Fibroblast of upper back skin (primary cell): ENCODE data around the gene PARD6G.
A peak's percentile ranks its signal among the peaks of the same experiment; 100 is the strongest.

ENCODE experiments used
- DNase-seq: peaks from one replicate; pipeline ENCODE4 v3.0.0-alpha.2; 2013

Gene PARD6G

GRCh38 chr18:80137137-80137536, 110.2 kb downstream of the PARD6G start:
- no peak for DNase-seq

DNA sequence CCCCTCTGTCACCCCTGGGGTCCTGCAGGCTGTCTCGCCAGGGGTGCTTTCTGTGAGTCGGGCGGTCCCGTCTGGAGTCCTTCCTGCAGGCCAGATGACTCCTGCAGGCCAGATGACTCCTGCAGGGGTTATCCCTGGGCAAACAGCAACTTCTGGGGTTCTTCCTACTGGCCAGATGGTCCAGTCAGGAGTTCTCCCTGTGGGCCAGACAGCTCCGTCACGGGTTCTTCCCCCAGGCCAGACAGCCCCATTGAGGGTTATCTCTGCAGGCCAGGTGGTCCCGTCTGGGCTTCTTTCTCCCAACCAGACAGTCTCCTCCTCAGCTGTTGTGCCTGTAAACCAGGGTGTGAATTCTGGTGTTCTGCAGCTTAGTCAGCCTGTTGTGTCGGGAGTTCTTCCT, 110.6 kb downstream of the PARD6G start:
- DNase-seq = no peak

DNA sequence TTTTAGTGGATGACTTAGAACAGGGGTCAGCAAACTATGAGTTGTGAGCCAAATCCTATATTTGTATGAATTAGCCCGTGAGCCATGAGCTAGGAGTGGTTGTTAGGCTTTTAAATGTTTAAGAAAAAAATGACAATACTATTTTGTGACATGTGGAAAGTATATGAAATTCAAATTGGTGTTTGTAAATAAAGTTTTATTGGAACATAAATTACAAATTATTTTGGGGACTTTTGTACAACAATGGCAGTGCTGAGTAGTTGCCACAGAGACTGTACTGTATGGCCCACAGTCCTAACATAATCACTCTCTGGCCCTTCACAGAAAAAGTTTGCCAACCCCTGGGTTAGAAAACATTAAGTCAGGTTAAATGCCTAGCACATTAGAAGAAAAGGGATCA, 112.2 kb downstream of the PARD6G start:
- no peak for DNase-seq

DNA sequence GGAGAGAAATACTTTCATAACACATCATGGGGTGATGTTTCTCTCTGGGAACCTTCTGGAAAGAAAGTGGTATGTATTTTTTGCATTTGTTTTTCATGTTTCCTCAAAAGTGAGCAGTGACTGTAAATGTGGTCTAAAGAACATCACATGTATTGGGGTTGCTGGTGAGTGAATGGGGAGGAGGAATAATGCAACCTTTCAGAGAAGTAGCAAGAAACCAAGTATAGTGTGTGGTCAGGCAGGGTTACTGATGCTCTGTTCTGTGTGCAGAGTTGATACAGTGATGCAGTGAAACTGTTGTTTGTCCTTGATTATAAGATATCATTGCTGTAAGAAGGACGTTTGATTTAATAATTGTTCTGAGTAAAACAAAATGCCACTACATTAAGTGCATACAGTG, 114.2 kb downstream of the PARD6G start:
- no peak for DNase-seq

DNA sequence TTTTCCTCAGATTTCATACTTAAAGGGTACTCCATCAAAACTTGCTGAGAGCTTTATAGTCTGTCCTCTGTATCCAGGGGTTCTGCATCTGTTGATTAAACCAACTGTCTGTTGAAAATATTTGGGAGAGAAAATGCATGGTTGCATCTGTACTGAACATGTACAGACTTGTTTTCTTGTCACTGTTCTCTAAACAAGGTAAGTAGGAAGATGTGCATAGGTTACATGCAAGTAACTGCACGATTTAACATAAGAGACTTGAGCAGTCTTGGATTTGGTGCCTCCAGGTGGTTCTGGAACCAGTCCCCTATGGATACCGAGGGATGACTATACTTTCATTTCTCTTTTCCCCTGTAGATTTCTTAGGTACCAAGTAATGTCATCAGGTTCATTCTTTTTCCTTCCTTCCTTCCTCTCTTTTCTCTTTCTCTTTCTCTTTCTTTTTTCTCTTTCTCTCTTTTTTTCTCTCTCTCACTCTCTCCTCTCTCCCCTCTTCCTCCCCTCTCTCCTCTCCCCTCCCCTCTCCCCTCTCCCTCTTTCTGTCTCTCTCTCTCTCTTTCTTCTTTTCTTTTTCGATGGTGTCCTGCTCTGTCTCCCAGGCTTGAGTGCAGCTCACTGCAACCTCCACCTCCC, 115.0 kb downstream of the PARD6G start:
- no peak for DNase-seq

- DNase-seq = no peak
These were observed 116.8 kb downstream of the PARD6G start for GRCh38 chr18:80130555-80130954.

DNA sequence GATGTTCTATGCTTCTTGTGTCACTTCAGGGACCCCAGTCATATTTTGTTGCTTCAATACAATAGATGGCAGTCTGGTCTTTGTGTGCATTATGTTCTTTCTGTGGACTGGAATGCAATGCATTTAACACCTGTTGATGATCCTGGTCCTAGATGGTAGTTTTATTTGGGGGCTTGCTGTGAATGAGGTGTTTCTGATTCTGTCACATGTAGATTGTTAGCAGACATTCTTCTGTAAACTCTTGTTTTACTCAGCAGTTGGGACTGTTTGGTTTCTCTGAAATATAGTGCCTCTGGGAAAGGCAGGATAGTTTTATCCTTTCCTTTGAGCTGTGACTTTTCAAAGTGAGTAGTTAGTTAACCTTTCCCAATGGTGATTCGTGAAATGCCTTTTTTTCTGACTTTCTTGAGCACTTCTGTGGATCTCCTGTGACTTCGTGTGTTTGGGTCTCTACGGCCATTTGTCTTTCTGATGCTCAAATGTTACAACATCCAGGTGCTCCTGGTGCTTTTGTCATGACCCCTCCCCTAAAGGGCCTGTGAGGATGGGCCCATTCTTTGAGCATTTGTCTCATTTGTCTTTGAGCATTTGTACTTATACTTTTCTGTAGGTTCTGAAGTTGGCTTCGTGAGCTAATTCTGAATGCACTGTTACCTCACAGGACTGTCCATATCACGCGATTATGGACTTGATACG, 117.5 kb downstream of the PARD6G start:
- DNase-seq = no peak

DNA sequence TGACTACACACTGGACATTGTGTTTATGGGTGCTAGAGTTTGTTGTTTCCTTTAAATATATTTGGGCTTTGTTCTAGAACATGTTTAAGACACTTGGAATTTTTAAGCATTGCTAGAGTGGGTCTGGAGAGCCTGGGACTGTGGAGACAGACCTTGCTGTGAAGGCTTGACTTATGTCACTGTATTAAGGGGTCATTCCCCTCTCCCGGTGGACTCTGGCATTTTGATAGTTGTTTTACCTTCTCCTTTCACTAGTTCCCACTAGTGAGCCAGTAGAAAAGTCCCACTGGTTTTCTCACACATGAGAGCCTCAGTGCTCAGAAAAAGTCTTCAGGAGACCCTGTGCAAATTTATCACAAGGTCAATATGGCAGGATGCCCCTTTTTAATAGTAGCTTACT, 119.7 kb downstream of the PARD6G start:
- no peak for DNase-seq

DNA sequence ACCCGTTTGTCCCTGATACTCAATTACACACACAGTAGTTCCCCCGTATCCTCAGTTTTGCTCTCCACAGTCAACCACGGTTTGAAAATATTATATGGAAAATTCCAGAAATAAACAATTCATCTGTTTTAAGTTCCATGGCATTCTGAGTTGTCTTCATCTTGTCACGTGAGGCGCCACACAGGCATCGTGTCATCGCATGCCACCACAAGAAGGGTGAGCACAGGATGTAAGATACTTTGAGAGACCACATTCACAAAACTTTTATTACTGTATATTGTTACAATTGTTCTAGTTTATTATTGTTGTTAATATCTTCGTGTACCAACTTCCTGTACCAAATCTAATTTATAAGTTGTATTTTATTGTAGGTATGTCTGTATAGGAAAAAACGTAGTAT, 120.5 kb downstream of the PARD6G start:
- no peak for DNase-seq

DNA sequence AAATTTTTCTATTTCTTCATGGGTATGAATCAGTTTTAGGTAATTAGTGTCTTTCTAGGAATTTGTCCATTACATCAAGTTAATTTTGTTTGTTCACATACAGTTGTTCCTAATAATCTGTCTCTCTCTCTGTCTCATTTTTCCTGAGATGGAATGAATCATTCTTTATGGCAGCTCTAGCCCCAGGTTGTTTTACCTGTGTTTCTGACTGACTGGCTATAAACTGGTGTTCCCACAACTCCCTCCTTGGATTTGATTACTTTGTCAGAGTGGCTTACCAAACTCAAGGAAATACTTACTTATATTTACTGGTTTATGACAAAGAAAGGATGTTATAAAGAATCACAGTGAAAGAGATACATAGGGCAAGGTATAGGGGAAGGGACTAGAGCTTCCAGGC, 123.2 kb downstream of the PARD6G start:
- DNase-seq = no peak

- DNase-seq = no peak
These were observed 126.4 kb downstream of the PARD6G start for GRCh38 chr18:80120932-80121331.

DNA sequence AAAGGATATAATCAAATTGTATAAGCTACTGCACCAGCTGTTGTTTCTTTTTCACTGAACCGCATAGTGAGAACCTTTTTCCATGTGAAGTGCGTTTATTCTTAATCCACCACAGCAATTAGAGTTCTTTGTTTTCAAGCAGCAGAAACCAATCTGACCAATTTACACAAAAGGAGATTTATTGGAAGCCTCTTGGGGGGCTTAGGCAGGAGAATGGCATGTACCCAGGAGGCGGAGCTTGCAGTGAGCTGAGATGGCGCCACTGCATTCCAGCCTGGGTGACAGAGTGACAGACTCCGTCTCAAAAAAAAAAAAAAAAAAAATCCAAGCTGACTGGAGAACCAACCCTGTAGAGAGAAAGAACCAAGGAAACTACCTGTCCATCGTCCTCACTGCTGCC, 128.2 kb downstream of the PARD6G start:
- no peak for DNase-seq

DNA sequence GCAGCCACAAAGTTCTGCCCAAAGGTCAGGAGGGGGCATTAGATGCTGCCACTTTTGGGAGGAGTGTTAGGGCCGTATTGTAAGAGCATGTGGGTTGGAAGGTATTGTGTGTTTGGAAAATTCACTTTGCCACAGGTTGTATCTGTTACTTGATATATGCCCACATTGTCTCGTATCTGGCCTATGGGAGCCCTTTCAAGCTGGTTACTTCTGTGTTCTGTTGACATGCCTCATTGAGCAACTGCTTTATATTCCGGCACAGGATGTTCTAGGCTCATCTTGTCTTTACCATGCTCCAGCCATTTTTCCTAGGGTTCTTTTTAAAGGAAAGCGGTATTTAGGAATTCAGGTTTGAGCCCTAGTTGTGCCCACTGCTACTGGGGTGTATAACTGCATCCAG, 132.3 kb downstream of the PARD6G start:
- DNase-seq = no peak

GRCh38 chr18:80112624-80113248, 134.6 kb downstream of the PARD6G start:
- no peak for DNase-seq

DNA sequence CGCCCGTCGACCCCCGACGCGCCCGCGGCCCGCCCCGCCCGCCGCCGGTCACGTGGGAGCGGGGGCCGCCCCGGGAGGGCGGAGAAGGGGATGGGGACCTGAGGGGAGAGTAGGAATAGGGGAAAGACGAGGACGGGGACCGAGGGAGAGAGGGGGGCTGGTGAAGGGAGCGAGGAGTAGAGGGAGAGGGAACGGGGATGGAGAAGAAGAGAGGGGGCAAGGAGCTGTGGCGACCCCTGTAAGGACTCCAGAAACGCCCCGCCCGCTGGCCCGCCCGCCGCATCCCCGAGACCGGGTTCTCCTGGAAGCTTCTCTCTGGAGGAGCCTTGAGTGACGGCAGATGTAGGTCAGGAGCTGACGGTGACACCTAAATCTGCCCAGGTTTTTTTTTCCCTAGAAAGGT, 137.6 kb downstream of the PARD6G start:
- peak; percentile 25 for DNase-seq

DNA sequence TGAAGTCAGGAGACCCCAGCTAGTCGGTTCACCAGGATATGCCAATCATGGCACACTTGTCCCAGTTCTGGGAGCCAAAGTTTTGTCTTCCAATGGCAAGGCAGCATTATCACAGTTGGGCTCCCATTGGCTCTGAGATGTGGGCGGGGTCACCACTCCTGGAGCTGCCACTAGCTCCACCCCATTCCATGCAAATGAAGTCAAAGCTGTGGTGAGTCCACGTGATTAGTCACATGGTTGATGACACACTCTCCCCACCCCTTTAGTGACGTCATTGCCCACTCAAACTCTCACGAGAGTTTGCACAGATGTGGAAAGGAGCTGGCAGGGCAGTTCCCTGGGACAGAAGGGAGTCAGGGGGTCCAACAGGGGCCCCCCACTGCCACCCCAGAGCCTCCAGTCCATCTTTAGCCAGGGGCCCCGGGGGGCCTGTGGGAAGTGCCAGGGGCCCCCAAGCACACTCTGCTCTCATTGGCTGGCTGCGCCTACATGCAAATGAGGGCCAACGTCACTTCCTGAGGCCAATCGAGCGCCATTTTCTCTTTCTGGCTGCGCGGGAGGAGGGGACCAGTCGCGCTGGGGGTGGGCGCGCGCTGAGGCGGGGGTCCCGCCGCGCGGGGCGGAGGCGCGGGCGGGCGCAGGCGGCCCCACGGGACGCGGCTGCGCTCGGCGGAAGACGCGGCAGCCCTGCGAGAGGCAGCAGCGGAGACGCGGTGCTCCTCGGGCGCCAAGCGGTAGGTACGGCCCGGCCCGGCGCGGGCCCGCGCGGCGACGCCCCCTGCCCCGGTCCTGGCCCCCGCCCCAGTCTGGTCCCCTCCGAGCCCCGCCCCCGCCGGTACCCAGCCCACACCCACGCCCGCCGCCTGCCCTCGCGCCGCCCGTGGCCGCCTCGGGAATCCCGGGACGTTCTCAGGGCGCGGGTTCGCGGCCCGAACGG, 138.3 kb downstream of the PARD6G start, which contains the start of gene ADNP2:
ADNP2 (plus strand) TSS at position 524 of the 937 bp plus-strand sequence. CDS start 8,281 bp downstream, outside the sequence.
- peak; percentile 92 for DNase-seq

- DNase-seq = no peak
These were observed 139.2 kb downstream of the PARD6G start for GRCh38 chr18:80108121-80108536.

DNA sequence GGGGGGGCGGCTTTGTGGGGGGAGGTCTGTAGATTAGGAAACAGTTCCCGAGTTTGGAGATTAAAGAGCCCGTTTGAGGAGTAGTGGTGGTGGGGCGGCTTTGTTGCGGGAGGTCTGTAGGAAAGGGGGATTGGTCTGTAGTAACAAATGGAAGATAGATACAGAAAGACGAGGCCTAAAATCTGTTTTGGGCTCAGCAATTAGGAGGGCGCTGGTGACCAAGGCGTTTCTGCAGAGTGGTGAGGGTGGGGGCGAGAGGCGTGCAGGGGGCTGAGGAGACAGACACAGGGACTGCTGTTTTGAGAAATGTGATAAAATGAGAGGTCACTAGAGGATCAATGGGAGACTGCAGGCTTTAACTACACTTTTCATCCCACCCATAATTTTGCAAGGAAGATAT, 139.9 kb downstream of the PARD6G start:
- no peak for DNase-seq
